ENCODE measurements around the gene KIAA0513. TPM values are rescaled to one million over a fixed set of nuclear protein-coding genes. Genes with fewer than 3 reads are reported as not detected.

KIAA0513 gene
- polyA plus RNA-seq, 1 donor (not counting 4 experiments of a cell fraction or from before 2014, with no cell fraction given): 3.3 TPM

GRCh38 chr16:85037721-85038120 is 10.1 kb downstream of the KIAA0513 start:
- Histone ChIP-seq H3K36me3 (ENCODE audit: control insufficient read depth in 2 of 2, extremely low read depth in 1 of 2, insufficient read depth in 2 of 2, low read length in 2 of 2) (no peaks in the 10 kb centered on the region), H3K27ac (ENCODE audit: control insufficient read depth, insufficient read depth, low read length) (no peak overlapping the region), H3K27me3 (ENCODE audit: control insufficient read depth, extremely low read depth, insufficient read depth, low read length) (no peaks in the 10 kb centered on the region), H3K9me1 (ENCODE audit: control insufficient read depth, extremely low read depth, insufficient read depth, low read length) (no peaks in the 10 kb centered on the region), H3K9me3 (ENCODE audit: control insufficient read depth, low read depth, low read length) (no peaks in the 10 kb centered on the region), H3K4me2 (ENCODE audit: control insufficient read depth, extremely low read depth, insufficient read depth, low read depth, low read length) (no peak overlapping the region), H3K9ac (ENCODE audit: control insufficient read depth, extremely low read depth, insufficient read depth, low read length) (no peak overlapping the region), H2AFZ (ENCODE audit: control insufficient read depth, low read length) (no peak overlapping the region), H3K4me3 (ENCODE audit: control insufficient read depth in 2 of 3, extremely low read depth in 1 of 3, insufficient read depth in 2 of 3, low read depth in 1 of 3, low read length in 3 of 3) (no peak overlapping the region), H3K4me1 (ENCODE audit: control insufficient read depth, extremely low read depth, insufficient read depth, low read length) (peaks cover 7% of the 10 kb centered on the region), H3K79me2 (ENCODE audit: control insufficient read depth, insufficient read depth, low read length) (no peaks in the 10 kb centered on the region), H4K20me1 (ENCODE audit: control insufficient read depth, extremely low read depth, insufficient read depth, low read length) (no peaks in the 10 kb centered on the region)
- no peak for DNase-seq (ENCODE audit: low read depth, low spot score)
- TF ChIP-seq, protein P1, sequence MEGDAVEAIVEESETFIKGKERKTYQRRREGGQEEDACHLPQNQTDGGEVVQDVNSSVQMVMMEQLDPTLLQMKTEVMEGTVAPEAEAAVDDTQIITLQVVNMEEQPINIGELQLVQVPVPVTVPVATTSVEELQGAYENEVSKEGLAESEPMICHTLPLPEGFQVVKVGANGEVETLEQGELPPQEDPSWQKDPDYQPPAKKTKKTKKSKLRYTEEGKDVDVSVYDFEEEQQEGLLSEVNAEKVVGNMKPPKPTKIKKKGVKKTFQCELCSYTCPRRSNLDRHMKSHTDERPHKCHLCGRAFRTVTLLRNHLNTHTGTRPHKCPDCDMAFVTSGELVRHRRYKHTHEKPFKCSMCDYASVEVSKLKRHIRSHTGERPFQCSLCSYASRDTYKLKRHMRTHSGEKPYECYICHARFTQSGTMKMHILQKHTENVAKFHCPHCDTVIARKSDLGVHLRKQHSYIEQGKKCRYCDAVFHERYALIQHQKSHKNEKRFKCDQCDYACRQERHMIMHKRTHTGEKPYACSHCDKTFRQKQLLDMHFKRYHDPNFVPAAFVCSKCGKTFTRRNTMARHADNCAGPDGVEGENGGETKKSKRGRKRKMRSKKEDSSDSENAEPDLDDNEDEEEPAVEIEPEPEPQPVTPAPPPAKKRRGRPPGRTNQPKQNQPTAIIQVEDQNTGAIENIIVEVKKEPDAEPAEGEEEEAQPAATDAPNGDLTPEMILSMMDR (optimal IDR thresholded peaks at IDR 0.05 in 1 of 3, IDR thresholded peaks at IDR 0.05 in 1 of 3, conservative IDR thresholded peaks at IDR 0.05 in 1 of 3; ENCODE audit: extremely low read depth in 1 of 3, insufficient read depth in 2 of 3, low read length in 3 of 3): no peak
- TF ChIP-seq EZH2 (IDR thresholded peaks at IDR 0.05; ENCODE audit: low read length): no peak
- dilution Hi-C loops (cut with MboI; ENCODE audit: extremely low pct_ligation_motif_present, low sequenced_read_pairs): no loop called here
- FAIRE-seq: no peak

DNA sequence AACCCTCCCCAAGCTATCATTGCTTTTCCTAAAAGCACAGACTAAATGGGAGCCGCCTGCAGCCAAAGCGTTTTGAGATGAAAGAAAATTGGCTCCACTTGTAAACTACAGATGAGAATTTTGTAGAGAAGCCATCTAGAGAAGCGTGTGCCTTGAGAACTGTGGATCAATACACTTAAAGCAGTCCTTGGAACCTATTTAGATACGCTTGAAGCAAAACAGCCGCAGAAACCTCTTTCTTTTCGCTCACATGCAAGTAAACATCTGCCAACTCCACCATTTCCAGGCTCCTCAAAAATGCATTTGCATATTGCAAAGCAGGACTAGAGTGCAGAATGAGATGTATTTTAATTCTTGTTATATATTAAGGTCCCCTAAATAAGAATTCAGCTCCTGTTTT is 13.1 kb downstream of the KIAA0513 start:
- dilution Hi-C loops (cut with MboI; ENCODE audit: extremely low pct_ligation_motif_present, low sequenced_read_pairs): no loop called here
- FAIRE-seq: no peak
- no peaks in the 10 kb centered on the region for H3K79me2 ChIP-seq (ENCODE audit: control insufficient read depth, insufficient read depth, low read length)

More for the DNA sequence above, 13.1 kb downstream of the KIAA0513 start:
- no peaks in the 10 kb centered on the region for H4K20me1 ChIP-seq (ENCODE audit: control insufficient read depth, extremely low read depth, insufficient read depth, low read length)
- no peak overlapping the region for H3K9ac ChIP-seq (ENCODE audit: control insufficient read depth, extremely low read depth, insufficient read depth, low read length)
- TF ChIP-seq, protein P1 (optimal IDR thresholded peaks at IDR 0.05 in 1 of 3, IDR thresholded peaks at IDR 0.05 in 1 of 3, conservative IDR thresholded peaks at IDR 0.05 in 1 of 3; ENCODE audit: extremely low read depth in 1 of 3, insufficient read depth in 2 of 3, low read length in 3 of 3): no peak
- no peak for TF ChIP-seq EZH2 (IDR thresholded peaks at IDR 0.05; ENCODE audit: low read length)
- no peak overlapping the region for H3K27ac ChIP-seq (ENCODE audit: control insufficient read depth, insufficient read depth, low read length)
- no peaks in the 10 kb centered on the region for H3K9me3 ChIP-seq (ENCODE audit: control insufficient read depth, low read depth, low read length)
- no peaks in the 10 kb centered on the region for H3K9me1 ChIP-seq (ENCODE audit: control insufficient read depth, extremely low read depth, insufficient read depth, low read length)
- no peak overlapping the region for H3K4me2 ChIP-seq (ENCODE audit: control insufficient read depth, extremely low read depth, insufficient read depth, low read depth, low read length)
- no peaks in the 10 kb centered on the region for H3K36me3 ChIP-seq (ENCODE audit: control insufficient read depth in 2 of 2, extremely low read depth in 1 of 2, insufficient read depth in 2 of 2, low read length in 2 of 2)
- DNase-seq (ENCODE audit: low read depth, low spot score): no peak
- H2AFZ ChIP-seq (ENCODE audit: control insufficient read depth, low read length): no peak overlapping the region
- H3K4me3 ChIP-seq (ENCODE audit: control insufficient read depth in 2 of 3, extremely low read depth in 1 of 3, insufficient read depth in 2 of 3, low read depth in 1 of 3, low read length in 3 of 3): no peak overlapping the region
- no peaks in the 10 kb centered on the region for H3K27me3 ChIP-seq (ENCODE audit: control insufficient read depth, extremely low read depth, insufficient read depth, low read length)
- H3K4me1 ChIP-seq (ENCODE audit: control insufficient read depth, extremely low read depth, insufficient read depth, low read length): peaks cover 7% of the 10 kb centered on the region
